ENCODE results near the gene COL9A3.

- no peak for TF ChIP-seq CTCF (IDR thresholded peaks at IDR 0.05; ENCODE audit: insufficient read depth, low read length, poor library complexity, severe bottlenecking)
- TF ChIP-seq EZH2phosphoT487 (conservative IDR thresholded peaks at IDR 0.05; ENCODE audit: low read length) = no peak
Measured at GRCh38 chr20:62860924-62861691, 44.3 kb downstream of the COL9A3 start.

Measured in SU-DHL-6 (cell line).